ENCODE results near the gene TMEM117.

GRCh38 chr12:44157359-44157758 is 321.5 kb downstream of the TMEM117 start:
- TF ChIP-seq CTCF (IDR thresholded peaks at IDR 0.05) (no peak), POLR2A (IDR thresholded peaks at IDR 0.05) (no peak), EP300 (IDR thresholded peaks at IDR 0.05) (no peak)

All from tibial nerve (tissue), 4 donors.